GM18511 (cell line): ENCODE data around the gene ST13.
"Not testable (repeated sequence)": the region's sequence is repeated elsewhere in the genome, so short reads cannot be mapped to it uniquely, and the experiment has no call there.

ENCODE experiments used
- ATAC-seq: cut with Tn5 transposase; IDR thresholded peaks from one replicate; pipeline ENCODE4 v1.9.1; 2021; ENCODE audit warnings: mild to moderate bottlenecking, moderate library complexity; ENCODE audit not compliant: unreplicated experiment

ST13 gene

DNA sequence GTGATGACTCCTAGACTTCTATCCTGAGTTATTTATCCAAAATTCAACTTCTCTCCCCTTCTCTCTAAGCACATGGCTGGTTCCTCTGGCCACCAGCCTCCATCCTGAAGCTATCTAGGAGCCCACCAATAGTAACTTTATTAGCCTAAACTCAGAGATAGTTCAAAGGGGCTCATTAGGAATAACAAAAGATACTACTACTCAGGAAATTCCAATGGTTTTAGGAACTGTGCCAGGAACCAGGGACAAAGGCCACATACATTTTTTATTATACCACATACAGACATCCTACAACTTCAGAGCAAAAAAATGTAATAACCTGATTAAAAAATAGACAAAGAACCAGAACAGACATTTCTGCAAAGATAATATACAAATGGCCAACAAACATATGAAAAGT lies 65.2 kb downstream of the ST13 start:
- no peak for ATAC-seq

DNA sequence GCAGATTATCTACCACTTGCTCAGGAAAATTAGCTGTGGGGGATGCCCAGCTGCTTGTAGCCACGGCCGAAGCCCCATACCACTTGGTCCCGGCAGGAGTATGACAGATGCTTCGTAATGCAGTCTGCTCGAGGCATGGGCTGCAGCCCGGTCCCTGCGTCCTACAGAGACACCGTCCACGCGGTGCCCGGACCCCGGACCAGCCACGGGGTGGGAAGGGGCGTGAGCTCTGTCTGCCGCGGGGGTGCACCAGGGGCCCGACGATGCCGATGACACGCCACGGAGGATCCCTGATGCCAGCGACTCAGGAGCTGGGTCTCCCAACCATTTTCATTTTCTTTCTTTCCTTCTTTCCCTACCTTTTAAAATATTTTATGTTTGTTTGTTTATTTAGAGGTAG lies 67.3 kb downstream of the ST13 start:
- ATAC-seq = no peak

DNA sequence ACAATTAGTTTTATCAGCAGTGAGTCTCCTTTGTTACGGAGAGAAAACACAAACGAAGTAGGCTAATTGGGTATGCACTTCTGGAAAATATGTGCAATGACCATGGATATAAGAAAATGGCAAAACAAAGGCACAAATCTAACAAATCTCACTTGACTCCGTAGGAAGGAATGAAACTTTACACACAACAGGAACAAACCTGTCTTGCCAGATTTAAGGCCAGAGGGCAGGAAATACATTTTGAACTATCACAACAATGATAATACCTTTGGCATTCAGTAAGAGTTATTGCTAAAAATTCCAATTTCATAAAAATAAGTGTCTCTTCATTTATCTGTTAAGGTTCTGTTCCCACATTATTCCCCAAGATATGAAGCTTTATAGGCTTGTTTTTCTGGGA lies 73.9 kb downstream of the ST13 start:
- ATAC-seq = no peak

DNA sequence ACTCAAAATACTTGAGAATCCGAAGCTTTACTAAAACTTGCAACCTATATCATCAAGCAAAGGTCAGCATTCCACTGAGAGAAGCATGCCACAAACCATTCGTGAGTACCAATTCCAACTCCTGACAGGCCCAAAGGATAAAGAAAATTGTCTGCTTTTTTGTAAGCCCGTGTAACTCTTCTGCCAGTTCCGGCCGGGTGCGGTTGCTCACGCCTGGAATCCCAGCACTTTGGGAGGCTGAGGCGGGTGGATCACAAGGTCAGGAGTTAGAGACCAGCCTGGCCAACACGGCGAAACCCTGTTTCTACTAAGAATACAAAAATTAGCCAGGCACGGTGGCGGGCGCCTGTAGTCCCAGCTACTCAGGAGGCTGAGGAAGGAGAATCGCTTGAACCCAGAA lies 74.7 kb downstream of the ST13 start:
- not testable (repeated sequence) for ATAC-seq
